BJ (cell line): ENCODE results near the gene C1QB. TPM values are rescaled to one million over a fixed set of nuclear protein-coding genes. Genes with fewer than 3 reads are reported as not detected.
A peak's percentile ranks its signal among the peaks of the same experiment; 100 is the strongest.

Source experiments
- CTCF ChIA-PET: fragments of 350-600 bp; formaldehyde crosslinking; extraction: SDS; loops from one replicate; lab custom pipeline; 2021; ENCODE audit warnings: antibody characterized with exemption, inconsistent platforms; lab: Yijun Ruan, JAX
- POLR2A ChIA-PET: fragments of 300-600 bp; sonication (Branson Sonifier 250); formaldehyde crosslinking; extraction: SDS; loops from one replicate; lab custom pipeline; 2021; ENCODE audit warnings: antibody characterized with exemption; lab: Charles Lee
- DNase-seq: peaks from one replicate; pipeline ENCODE4 v3.0.0-alpha.2; 2011; ENCODE audit warnings: low read depth
- H3K27me3 ChIP-seq: 2 replicates; pipeline ENCODE4 v1.6.0; 2011; ENCODE audit warnings: low read length; ENCODE audit not compliant: control insufficient read depth, insufficient read depth
- H3K36me3 ChIP-seq: 2 replicates; pipeline ENCODE4 v1.5.1; 2011; ENCODE audit warnings: low read length; ENCODE audit not compliant: control insufficient read depth, insufficient read depth
- H3K4me3 ChIP-seq: 2 replicates; pipeline ENCODE4 v1.5.1; 2011; ENCODE audit warnings: low read depth, mild to moderate bottlenecking, control low read depth, low read length
- CTCF ChIP-seq: IDR thresholded peaks from 2 replicates; pipeline ENCODE4 v1.5.1; 2011; ENCODE audit warnings: low read depth, mild to moderate bottlenecking, control low read depth, inconsistent platforms, low read length, moderate library complexity; ENCODE audit not compliant: insufficient read depth
- polyA plus RNA-seq: library from polyadenylated mRNA; depleted of rRNA; stranded (reverse); fragments of >200 nt; gene quantifications from 2 replicates; pipeline ENCODE4 v1.2.3, GENCODE V29; 2011; rRNA removed
- small RNA-seq: library from RNA; depleted of rRNA; stranded (forward); fragments of <200 nt; gene quantifications from one replicate; pipeline ENCODE3, GENCODE V24; 2012; ENCODE audit warnings: low replicate concordance, low read depth; ENCODE audit not compliant: insufficient read length

C1QB gene
- polyA plus RNA-seq, 1 experiment: not detected

GRCh38 chr1:22708777-22709176 lies 55.7 kb downstream of the C1QB start:
- Histone ChIP-seq H3K27me3 (0 out of 2 replicates have a peak, but pooled peaks cover 2% of the 10 kb centered on the region), H3K36me3 (no peaks in the 10 kb centered on the region), H3K4me3 (no peak overlapping the region)
- POLR2A ChIA-PET: no interaction called here
- no peak for DNase-seq
- no peak for TF ChIP-seq CTCF
- CTCF ChIA-PET: interaction anchor here (1.0 to 8.3 kb wide), 4 partner anchors 22 to 225 kb away, joined by 3 to 182 read pairs (median 8); no protein-coding TSS in a partner anchor

- Histone ChIP-seq H3K27me3 (0 out of 2 replicates have a peak, but pooled peaks cover 2% of the 10 kb centered on the region), H3K4me3 (no peak overlapping the region), H3K36me3 (no peaks in the 10 kb centered on the region)
- TF ChIP-seq CTCF: no peak
- POLR2A ChIA-PET: no interaction called here
- DNase-seq: no peak
- CTCF ChIA-PET: interaction anchor here (1.6 to 8.3 kb wide), 3 partner anchors 22 to 179 kb away, joined by 4 to 182 read pairs (median 11); no protein-coding TSS in a partner anchor
Observed at GRCh38 chr1:22709227-22709626, 56.2 kb downstream of the C1QB start.

- DNase-seq: no peak
- Histone ChIP-seq H3K4me3 (peak overlapping the region; percentile 49), H3K27me3 (0 out of 2 replicates have a peak, but pooled peaks cover 2% of the 10 kb centered on the region), H3K36me3 (no peaks in the 10 kb centered on the region)
- TF ChIP-seq CTCF: no peak
- CTCF ChIA-PET: interaction anchor here (1.6 to 8.3 kb wide), 3 partner anchors 23 to 178 kb away, joined by 4 to 182 read pairs (median 11); no protein-coding TSS in a partner anchor
- POLR2A ChIA-PET: no interaction called here
Observed at GRCh38 chr1:22709891-22710700, 57.1 kb downstream of the C1QB start.

GRCh38 chr1:22710701-22711049 lies 57.6 kb downstream of the C1QB start, which contains the start of gene EPHB2:
EPHB2 (plus strand) TSS chr1:22710839; CDS start chr1:22710983, 144 bp downstream.
- ChIA-PET CTCF (no interaction called here), POLR2A (no interaction called here)
- no peak for TF ChIP-seq CTCF
- Histone ChIP-seq H3K27me3 (0 out of 2 replicates have a peak, but pooled peaks cover 2% of the 10 kb centered on the region), H3K36me3 (no peaks in the 10 kb centered on the region), H3K4me3 (peak within 1 kb of the TSS; percentile 49)
- DNase-seq: no peak

- H3K27me3 ChIP-seq: 0 out of 2 replicates have a peak, but pooled peaks cover 2% of the 10 kb centered on the region
- ChIA-PET CTCF (interaction anchor here (1.1 kb wide), 1 partner anchor 43 kb away, joined by 3 read pairs; no protein-coding TSS in a partner anchor), POLR2A (no interaction called here)
- no peak for TF ChIP-seq CTCF
- peak overlapping the region; percentile 49 for H3K4me3 ChIP-seq
- no peaks in the 10 kb centered on the region for H3K36me3 ChIP-seq
- DNase-seq: no peak
Observed at GRCh38 chr1:22711071-22711470, 58.0 kb downstream of the C1QB start.

Small RNA genes within 50 kb of the gene (small RNA-seq; reads per million reads assigned to genes)
- not detected for gene MIR6127

Other genes with a start within 250 kb of the C1QB start
- 3.9 and 5.0 TPM in 2 replicates for gene ZBTB40, start 201.4 kb upstream of the C1QB start, polyA plus RNA-seq
- gene EPHA8, start 89.7 kb upstream of the C1QB start, polyA plus RNA-seq: not detected in 2 replicates
- gene C1QA, start 16.6 kb upstream of the C1QB start, polyA plus RNA-seq: not detected in 2 replicates
- not detected in 2 replicates for gene C1QC, start 9.6 kb upstream of the C1QB start, polyA plus RNA-seq
- gene EPHB2, start 57.6 kb downstream of the C1QB start, polyA plus RNA-seq: 4.9 and 8.7 TPM in 2 replicates